Left lobe of liver (tissue), 2 donors: ENCODE data around the gene SNX2. TPM values are rescaled to one million over a fixed set of nuclear protein-coding genes. Genes with fewer than 3 reads are reported as not detected.
"Not testable (repeated sequence)": the region's sequence is repeated elsewhere in the genome, so short reads cannot be mapped to it uniquely, and the experiment has no call there.

ENCODE experiments used
- ATAC-seq: fragments of 200-7000 bp; cut with Tn5 transposase; one replicate; pipeline ENCODE4 v1.9.1; 2020; ENCODE audit warnings: mild to moderate bottlenecking, moderate library complexity
- DNase-seq: peaks from one replicate; pipeline ENCODE4 v3.0.0-alpha.2; 2020; ENCODE audit warnings: low spot score
- total RNA-seq: library from RNA; stranded (reverse); gene quantifications from one replicate; pipeline ENCODE4 v1.2.1, GENCODE V29; 2021
- donor health status: DM: no; HTN: no; CAD: no; lungs with moderate emphysema.
- donor health status: DM: no; HTN: yes; CAD: no.

Gene SNX2
- total RNA-seq, 1 donor from 2014 or later: 25.9 TPM

DNA sequence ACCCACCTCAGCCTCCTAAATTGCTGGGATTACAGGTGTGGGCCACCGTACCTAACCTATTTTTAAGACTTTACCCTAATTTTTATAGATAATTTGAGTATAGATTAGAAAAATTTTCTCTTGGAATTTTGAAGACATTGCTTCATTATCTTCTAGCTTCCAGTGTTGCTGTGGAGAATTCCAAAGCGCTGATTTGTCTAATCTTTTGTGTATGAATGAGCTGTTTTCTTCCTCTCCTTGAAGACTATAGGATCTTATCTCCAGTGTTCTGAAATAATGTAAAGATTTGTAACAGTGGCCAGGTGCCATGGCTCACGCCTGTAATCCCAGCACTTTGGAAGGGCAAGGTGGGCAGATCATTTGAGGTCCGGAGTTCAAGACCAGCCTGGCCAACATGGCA lies 64.9 kb downstream of the SNX2 start:
- ATAC-seq (no peak), DNase-seq (no peak)

DNA sequence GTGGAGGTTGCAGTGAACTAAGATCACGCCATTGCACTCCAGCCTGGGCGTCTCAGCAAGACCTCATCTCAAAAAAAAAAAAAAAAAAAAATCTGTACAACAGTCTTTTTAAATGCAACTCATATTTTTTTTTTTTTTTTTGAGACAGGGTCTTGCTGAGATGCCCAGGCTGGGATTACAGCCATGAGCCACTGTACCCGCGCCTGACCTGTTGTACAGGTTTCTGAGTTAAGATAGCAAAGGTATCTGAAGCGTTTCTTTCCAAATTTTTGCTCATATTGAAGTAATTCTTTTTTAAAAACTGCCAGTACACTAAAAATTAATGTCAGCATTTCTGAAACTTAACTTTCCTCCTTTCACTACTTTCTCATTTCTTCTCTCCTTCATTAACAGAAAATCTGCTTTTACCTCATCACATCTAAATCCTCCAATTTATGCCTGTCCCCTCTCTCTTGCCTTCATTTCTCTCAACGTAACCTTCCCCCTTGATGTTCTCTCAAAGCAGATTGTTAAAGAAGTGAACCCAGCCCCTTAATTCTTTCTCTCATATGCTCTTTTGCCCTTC lies 67.2 kb downstream of the SNX2 start:
- no peak for DNase-seq
- no peak for ATAC-seq

DNA sequence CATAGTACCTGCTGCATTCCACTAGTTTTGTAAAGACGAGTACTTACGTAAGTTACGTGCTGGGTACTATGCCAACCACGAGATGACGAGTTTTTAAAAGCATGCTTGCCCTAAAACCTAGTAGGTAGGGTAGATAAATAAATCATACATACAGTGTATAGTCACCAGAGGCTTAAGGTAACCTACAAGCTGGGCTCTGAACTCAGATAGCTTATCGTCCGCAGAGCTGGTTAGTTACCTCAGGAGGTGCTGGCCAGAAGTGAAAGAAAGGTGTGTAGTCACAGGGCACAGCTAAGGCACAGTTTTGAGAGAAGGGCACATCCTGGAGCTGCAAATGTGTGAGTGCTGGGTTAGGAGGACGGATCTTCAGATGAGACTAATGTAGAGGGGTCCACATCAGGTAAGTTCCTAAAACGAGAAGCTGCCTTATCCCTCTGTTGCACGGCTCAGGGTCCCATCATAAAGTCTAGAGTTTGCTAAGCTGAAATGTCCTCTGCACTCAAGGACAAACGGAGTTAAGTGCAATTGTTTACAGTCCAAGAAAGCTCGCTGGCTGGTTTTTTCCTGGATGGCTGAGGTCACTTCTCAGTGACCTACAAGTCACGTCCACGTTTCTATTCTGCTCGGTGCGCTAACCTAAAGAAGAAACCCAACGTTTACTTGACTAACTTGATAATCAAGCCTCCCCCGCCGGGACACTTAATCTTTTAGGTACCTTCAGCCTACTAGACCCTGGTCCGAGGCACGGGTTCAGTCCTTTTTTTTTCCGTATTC lies 69.4 kb downstream of the SNX2 start:
- DNase-seq (no peak), ATAC-seq (peak; percentile 21)

DNA sequence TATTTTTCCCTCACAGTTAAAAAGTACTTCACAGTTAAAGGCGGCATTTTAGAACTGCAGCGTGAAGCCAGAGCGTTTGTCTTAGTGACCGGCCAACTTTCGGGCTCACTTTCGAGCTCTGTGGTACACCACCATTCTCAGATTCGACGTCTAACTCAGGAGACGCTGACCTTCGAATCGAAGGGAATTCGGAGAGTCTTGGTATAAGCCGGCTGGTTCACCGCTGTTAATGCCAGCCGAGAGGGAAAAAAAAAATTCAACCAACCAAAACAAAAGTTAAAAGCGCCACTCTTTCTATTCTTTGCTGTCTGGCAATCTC lies 70.0 kb downstream of the SNX2 start:
- no peak for DNase-seq
- peak; percentile 15 for ATAC-seq

DNA sequence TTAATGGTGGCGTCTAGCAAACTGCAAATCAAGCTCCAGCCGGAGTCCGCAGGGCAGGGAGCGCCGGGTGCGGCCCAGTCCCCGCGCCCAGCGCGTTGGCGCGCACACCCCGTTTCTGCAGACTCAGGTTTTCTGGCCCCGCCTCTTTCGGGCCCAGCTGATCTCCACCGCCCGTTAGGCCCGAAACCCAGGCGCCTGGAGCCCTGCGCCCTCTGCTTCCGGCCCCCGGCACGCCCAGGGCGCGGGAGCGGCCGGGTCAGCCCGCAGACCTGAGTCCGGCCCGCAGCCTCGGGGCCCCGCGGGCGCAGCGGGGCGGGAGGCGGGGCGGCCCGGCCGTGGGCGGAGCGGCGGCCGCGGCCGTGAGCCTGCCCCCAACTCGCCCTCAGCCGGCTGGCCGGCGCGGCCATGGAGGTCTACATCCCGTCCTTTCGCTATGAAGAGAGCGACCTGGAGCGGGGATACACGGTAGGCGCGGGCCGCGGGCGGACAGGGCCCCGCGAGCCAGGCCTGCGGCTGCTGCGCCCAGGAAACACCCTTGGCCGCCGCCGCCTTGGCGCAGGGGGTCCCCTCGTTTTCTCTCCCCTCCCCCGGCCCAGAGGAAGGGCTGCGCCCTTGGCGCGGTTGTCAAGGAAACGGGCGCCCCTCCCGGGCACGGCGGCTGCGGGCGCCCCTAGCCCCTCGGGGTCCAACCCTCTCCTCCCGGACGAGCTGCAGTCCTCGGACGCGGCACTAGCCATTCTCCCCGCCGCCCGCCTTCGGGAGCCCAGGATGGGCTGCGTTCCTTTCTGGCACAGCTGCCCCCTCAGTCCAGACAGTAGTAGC lies 70.6 kb downstream of the SNX2 start, which contains the start of gene SNX24:
Gene SNX24, plus strand, starts transcription at position 385 of the 822 bp plus-strand sequence. Its CDS starts 21 bp downstream, at position 406.
- DNase-seq (peak; percentile 93), ATAC-seq (peak; percentile 90)

DNA sequence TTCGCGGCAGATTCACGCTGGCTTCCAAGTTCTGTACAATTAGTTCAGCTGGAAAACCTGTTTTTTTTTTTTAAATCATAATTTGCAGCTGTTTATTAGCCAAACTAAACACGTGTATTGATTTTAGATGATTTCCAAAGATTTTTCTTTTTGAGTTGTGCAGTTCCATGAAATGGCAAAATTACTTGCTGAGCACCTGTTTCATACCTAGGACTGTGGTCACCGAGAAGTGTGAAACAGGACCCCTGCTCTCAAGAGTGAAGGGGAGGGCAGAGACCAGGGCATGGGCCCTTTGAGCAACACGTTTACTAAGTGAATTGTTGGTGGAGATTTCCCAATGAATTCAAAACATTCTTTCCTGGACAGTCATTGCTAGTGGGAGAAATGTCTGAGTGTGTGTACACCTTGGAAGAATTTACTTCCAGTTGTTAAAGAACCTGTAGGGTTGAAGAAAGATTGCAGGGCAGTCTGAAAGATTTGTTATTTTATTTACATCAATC lies 71.2 kb downstream of the SNX2 start:
- no peak for DNase-seq

DNA sequence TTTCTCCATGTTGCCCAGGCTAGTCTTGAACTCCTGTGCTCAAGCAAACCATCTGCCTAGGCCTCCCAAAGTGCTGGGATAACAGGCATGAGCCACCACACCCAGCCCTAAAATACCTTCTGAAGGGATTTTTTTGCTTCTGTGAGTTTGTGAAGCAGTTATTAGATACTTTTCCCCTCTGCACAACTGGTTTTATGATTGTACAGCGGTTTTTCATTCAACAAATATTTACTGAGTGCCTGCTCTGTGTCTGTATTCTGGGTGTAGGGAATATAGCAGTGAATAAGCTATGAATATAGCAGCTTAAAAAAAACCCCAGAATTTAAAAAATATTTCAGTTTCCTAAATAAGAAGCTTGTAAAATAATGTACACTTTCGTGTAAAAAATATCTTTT lies 72.8 kb downstream of the SNX2 start:
- DNase-seq (no peak), ATAC-seq (no peak)

More for the DNA sequence above, 71.2 kb downstream of the SNX2 start:
- ATAC-seq: no peak

DNA sequence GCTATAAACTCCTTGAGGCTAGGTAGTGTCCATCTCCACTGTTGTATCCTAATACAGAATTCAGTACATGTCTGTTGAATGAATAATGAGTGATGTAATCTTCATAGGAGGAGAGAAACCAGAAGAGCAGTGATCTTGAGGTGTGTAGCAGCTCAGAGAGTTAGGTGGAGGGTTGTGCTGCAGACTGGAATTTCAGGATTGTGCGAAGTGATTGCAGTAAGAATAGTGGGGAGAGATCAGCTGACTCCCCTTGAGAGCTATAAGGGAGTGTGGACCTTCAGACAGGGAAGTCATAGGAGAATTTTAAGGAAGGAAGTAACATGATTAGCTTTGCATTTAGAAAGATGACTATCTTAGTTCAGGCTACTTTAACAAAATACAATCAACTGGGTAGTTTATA lies 74.9 kb downstream of the SNX2 start:
- DNase-seq (no peak), ATAC-seq (no peak)

DNA sequence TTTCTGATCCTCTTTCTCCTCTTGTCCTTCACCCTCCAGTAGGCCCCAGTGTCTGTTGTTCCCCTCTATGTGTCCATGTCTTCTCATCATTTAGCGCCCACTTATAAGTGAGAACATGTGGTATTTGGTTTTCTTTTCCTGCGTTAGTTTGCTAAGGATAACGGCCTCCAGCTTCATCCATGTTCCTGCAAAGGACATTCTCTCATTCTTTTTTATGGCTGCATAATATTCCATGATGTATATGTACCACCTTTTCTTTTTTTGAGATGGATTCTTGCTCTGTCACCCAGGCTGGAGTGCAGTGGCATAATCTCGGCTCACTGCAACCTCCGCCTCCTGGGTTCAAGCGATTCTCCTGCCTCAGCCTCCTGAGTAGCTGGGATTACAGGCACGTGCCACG lies 82.7 kb downstream of the SNX2 start:
- ATAC-seq, DNase-seq: not testable (repeated sequence)

DNA sequence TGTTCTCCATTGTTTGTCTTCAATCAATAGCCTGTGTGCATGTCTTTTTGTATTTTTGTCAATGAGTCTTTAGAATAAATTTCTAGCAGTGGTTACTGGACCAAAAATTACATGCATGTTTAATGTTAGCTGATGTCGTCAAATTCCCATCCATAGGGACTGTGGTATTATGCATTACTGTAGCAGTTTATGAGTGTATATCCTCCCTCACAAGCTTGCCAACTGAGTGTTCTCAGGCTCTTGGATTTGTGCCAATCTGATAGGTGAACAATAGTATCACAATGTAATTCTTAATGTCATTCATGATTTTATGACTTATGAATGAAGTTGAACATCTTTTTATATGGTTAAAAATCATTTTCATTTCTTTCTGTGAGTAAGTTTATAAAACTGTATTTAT lies 83.6 kb downstream of the SNX2 start:
- ATAC-seq (no peak), DNase-seq (no peak)

DNA sequence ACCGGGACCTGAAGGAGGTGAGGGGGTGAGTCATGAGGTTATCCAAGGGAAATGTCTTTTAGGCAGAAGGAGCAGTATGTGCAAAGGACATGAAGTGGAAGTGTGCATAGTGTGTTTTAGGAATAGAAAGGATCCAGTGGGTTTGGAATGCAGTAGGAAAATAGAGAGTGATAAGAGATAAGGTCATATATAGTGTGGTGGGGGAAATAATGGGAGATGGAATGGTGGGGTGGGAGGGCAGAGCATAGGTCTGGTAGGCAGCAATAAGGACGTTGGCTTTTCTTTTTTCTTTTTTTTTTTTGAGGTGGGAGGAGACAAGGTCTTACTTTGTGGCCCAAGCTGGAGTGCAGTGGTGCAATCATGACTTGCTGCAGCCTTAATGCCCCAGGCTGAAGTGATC lies 88.4 kb downstream of the SNX2 start:
- ATAC-seq (no peak), DNase-seq (no peak)

DNA sequence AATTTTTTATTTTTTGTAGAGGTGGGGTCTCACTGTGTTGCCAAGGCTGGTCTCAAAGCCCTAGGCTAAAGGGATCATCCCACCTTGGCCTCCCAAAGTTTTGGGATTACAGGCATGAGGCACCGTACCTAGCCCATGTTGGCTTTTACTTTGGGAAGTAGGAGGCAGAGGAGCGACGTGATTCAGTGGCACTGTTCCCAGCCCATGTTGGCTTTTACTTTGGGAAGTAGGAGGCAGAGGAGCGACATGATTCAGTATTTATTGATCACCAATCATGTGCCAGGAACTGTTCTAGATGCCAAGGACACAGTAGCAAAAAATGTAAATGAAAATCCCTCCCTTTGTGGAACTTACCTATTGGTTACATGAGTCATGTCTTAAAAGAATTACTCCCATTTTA lies 88.8 kb downstream of the SNX2 start:
- ATAC-seq (peak; percentile 93), DNase-seq (peak; percentile 61)

DNA sequence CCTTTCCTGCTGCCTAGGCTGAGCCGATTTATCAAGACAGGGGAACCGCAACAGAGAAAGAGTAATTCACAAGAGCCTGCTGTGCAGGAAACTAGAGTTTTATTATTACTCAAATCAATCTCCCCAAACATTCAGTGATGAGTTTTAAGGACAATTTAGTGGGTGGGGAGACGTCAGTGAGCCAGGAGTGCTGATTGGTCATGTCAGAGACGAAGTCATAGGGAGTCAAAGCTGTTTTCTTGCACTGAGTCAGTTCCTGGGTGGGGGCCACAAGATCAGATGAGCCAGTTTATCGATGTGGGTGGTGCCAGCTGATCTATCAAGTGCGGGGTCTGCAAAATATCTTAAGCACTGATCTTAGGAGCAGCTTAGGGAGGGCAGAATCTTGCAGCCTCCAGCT lies 89.5 kb downstream of the SNX2 start:
- DNase-seq (no peak), ATAC-seq (no peak)

DNA sequence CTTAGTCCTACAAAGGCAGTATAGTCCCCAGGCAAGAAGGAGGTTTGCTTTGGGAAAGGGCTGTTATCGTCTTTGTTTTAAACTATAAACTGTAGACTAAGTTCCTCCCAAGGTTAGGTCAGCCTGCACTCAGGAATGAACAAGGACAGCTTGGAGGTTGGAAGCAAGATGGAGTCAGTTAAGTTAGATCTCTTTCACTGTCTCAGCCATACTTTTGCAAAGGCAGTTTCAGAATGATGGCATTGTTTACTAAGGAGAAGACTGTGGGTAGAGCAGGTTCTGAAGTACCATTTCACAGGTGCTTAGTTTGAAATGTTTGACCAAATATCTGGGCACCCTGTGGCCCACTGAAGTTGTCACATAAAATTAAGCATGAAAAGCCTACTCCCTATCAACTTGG lies 90.0 kb downstream of the SNX2 start:
- ATAC-seq (no peak), DNase-seq (no peak)

DNA sequence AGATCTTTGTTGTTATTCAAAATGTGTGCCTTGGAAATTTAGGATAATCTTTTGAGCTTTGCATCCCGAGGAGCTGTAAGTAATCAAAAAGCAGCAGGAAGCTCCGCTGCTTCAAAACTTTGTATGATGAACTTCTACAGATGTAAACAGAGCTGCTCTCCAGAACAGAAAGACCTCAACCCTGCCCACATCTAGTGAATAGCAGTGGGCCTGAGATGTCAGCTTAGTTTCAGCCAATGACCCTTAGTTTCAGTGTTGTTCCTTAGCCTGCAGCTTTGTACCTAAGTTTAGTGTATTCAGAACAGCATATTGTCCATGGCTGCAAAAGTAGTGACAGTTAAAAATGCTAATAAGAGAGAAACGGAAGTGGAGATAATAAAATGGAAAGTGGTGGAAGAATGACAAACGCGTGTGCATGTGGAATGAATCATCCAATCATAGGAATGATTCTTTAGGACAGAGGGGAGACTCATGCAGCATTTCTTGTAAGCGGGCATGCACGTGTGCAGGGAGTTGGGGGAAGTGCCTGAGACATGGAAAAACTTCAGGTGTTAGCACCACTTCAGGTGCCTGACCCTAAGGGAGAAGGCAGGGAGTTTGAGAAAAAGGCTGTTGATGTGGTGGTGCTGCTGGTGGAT lies 95.5 kb downstream of the SNX2 start:
- DNase-seq: no peak
- ATAC-seq: no peak

DNA sequence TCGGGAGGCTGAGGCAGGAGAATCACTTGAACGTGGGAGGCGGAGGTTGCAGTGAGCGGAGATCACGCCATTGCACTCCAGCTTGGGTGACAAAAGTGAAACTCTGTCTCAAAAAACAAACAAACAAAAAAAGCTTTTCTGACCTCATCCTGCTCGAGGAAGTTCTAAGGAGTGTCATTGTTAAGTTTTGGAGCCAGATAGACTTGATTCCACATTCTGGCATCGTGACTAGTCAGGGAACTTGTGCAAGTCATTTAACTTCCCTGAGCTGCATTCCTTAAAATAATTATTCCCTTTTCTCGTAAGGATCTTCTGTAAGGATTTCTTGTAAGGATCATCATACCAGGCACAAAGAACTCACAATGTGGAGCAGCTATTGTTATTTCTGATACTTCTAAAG lies 96.8 kb downstream of the SNX2 start:
- ATAC-seq: no peak
- no peak for DNase-seq

DNA sequence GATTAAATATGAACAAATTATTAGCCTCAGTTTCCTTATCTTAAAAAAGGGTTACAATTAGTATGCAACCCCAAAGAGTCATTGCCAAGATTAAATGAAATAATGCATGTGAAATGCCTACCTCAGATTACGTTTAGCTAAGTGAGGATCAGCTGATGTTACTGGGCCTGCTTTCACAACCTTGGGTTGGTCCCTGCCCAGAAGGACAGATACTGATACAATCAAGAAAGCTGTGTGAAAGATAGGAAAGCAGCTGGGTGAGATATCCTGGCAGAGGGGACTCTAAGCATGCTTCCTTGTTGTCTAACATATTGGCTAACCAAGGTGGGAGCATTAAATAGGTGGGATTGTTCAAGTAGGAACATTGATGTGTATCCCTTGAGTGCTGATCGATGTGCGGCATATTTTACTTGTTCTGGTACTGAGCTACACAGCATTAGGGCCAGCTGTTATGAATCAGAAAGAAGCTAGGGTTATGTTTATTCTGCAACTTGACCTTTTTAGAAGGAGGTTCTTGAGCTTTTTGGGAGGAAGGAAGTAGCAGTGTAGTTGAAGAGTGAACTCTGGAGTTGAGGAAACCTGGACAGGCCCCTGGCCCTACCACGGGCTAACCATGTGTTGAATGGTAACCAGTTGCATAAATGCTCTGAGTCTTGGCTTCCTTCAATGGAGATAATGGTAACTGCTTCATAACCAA lies 99.4 kb downstream of the SNX2 start:
- ATAC-seq (peak; percentile 18), DNase-seq (no peak)

DNA sequence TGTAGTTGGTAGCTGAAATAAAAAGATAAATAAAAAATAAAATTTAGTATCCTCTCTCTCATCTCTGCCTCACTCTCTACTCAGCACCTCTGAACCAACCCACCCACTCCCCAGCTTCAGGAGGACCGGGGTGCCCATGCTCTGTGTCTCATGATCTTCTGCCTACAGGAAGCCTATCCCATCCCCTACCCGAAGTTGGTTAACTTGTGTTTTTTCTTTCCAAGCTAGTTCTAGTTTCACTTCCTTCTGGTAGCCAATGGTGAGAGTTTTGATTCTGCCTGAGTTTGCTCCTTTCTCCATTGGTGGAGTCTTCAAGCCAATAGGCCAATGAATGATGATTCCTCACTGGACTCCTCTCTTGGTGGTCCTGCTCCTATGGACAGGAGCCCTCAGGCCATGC lies 102.6 kb downstream of the SNX2 start:
- DNase-seq (no peak), ATAC-seq (peak; percentile 30)

DNA sequence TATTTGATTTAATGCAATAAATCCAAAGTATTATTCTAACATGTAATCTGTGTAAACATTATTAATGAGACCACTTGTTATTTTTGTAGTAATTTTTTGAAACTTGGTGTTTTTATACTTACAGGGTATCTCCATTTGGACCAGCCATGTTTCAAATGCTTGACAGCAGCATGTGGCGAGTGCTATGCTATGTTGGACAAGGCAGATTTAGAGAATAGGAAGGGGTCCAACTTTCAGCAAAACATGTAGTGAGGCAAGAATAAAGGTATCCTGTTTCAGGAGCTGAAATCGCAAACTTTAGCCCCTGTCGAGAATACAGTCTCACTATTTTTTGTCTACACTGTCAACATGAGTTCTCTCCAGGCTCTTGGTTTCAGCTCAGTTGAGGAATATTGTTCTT lies 104.2 kb downstream of the SNX2 start:
- DNase-seq (no peak), ATAC-seq (no peak)
